DND-41 (cell line): ENCODE data around the gene CDKN2C.

Experiments
- ATAC-seq: fragments of 200-7000 bp; cut with Tn5 transposase; 3 replicates; pipeline ENCODE4 v1.9.1; 2021; ENCODE audit warnings: low read depth; ENCODE audit not compliant: insufficient read depth
- DNase-seq: peaks from one replicate; pipeline ENCODE4 v3.0.0-alpha.2; 2020
- H2AFZ ChIP-seq: 2 replicates; pipeline ENCODE4 v1.6.0; 2012; ENCODE audit warnings: low read depth, low read length
- H3K27ac ChIP-seq: 2 replicates; pipeline ENCODE4 v1.5.1; 2012; ENCODE audit warnings: low read length, inconsistent platforms
- H3K27me3 ChIP-seq: fragments of 200-600 bp; sonication (generic); 2 replicates; pipeline ENCODE4 v1.6.0; 2012; ENCODE audit warnings: low read length, mild to moderate bottlenecking, inconsistent platforms; ENCODE audit not compliant: insufficient read depth, poor library complexity
- H3K36me3 ChIP-seq: 2 replicates; pipeline ENCODE4 v1.5.1; 2012; ENCODE audit warnings: low read length, inconsistent platforms; ENCODE audit not compliant: insufficient read depth
- H3K4me1 ChIP-seq: 2 replicates; pipeline ENCODE4 v1.5.1; 2012; ENCODE audit warnings: mild to moderate bottlenecking, low read length; ENCODE audit not compliant: insufficient read depth
- H3K4me2 ChIP-seq: 2 replicates; pipeline ENCODE4 v1.6.0; 2012; ENCODE audit warnings: mild to moderate bottlenecking, moderate library complexity, low read length, inconsistent platforms; ENCODE audit not compliant: insufficient read depth
- H3K4me3 ChIP-seq, 2 experiments: fragments of 200-600 bp in 1 of 2; shearing (Covaris generic) in 1 of 2; 2 replicates each; pipeline ENCODE4 v1.5.1; 2012 to 2016; ENCODE audit warnings: inconsistent platforms in 2 of 2, low read length in 2 of 2, mild to moderate bottlenecking in 2 of 2, low read depth in 1 of 2, moderate library complexity in 1 of 2
- H3K79me2 ChIP-seq: 2 replicates; pipeline ENCODE4 v1.6.0; 2012; ENCODE audit warnings: low read length, inconsistent platforms; ENCODE audit not compliant: insufficient read depth
- H3K9ac ChIP-seq: 2 replicates; pipeline ENCODE4 v1.6.0; 2012; ENCODE audit warnings: low read depth, mild to moderate bottlenecking, inconsistent platforms, low read length, moderate library complexity
- H3K9me3 ChIP-seq: 2 replicates; pipeline ENCODE4 v1.5.1; 2012; ENCODE audit warnings: low read length, moderate library complexity, mild to moderate bottlenecking, inconsistent platforms; ENCODE audit not compliant: insufficient read depth, severe bottlenecking
- H4K20me1 ChIP-seq: 2 replicates; pipeline ENCODE4 v1.6.0; 2012; ENCODE audit warnings: low read length; ENCODE audit not compliant: insufficient read depth
- EZH2 ChIP-seq: IDR thresholded peaks from 3 replicates; pipeline ENCODE4 v1.6.1; 2012; ENCODE audit warnings: borderline replicate concordance, low read depth, mild to moderate bottlenecking, moderate library complexity, low read length, inconsistent platforms; ENCODE audit not compliant: severe bottlenecking
- TF ChIP-seq, protein P1 (sequence below): IDR thresholded peaks from 2 replicates; pipeline ENCODE4 v1.5.1; 2012; ENCODE audit warnings: borderline replicate concordance, low read length, moderate library complexity, mild to moderate bottlenecking; ENCODE audit not compliant: poor library complexity, severe bottlenecking; ENCODE audit errors: extremely low read depth

The CDKN2C gene

DNA sequence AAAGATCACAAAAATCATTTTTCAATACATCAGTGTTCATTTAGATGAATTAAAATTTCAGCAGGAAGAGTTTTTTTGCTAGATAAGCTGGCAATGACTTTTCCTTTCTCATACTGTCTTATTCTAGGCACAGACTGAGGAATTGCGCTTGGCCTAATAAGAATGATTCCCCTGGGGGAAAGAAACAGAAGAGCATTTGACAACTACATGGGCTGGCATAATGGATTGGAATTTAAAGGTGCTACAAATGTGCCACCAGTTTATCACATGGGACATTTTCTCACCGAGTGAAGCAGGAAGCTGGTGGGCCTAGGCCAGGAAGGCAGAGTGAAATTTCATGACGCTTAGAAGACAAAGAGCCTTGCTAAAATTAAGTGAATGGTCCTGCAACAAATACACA is 39.3 kb downstream of the CDKN2C start:
- Histone ChIP-seq H3K4me3 (no peak overlapping the region), H3K9ac (no peak overlapping the region), H3K36me3 (peaks cover 22% of the 10 kb centered on the region), H3K4me1 (no peaks in the 10 kb centered on the region), H3K9me3 (no peaks in the 10 kb centered on the region), H3K4me2 (no peak overlapping the region), H3K27me3 (no peaks in the 10 kb centered on the region), H4K20me1 (no peaks in the 10 kb centered on the region), H3K27ac (no peak overlapping the region), H2AFZ (no peak overlapping the region), H3K79me2 (no peaks in the 10 kb centered on the region)
- DNase-seq (no peak), ATAC-seq (0 out of 3 replicates have a peak, but pooled peaks have one; percentile 33)
- TF ChIP-seq, protein P1, sequence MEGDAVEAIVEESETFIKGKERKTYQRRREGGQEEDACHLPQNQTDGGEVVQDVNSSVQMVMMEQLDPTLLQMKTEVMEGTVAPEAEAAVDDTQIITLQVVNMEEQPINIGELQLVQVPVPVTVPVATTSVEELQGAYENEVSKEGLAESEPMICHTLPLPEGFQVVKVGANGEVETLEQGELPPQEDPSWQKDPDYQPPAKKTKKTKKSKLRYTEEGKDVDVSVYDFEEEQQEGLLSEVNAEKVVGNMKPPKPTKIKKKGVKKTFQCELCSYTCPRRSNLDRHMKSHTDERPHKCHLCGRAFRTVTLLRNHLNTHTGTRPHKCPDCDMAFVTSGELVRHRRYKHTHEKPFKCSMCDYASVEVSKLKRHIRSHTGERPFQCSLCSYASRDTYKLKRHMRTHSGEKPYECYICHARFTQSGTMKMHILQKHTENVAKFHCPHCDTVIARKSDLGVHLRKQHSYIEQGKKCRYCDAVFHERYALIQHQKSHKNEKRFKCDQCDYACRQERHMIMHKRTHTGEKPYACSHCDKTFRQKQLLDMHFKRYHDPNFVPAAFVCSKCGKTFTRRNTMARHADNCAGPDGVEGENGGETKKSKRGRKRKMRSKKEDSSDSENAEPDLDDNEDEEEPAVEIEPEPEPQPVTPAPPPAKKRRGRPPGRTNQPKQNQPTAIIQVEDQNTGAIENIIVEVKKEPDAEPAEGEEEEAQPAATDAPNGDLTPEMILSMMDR, result no peak
- no peak for TF ChIP-seq EZH2

DNA sequence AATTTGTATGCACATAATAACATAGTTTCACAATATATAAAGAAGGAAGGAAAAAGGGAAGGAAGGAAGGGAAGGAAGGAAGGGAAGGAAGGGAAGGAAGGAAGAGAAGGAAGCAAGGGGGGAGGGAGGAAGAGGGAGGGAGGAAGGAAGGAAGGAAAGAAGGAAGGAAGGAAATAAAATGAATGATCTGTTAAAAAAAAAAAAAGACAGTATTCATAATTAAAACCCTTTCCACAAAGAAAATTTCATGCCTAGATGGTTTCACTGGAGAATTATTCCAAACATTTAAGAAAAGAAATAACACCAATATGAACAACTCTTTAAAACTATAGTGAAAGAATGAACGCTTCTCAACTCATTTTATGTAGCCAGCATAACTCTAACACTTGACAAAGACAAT is 44.8 kb downstream of the CDKN2C start:
- no peaks in the 10 kb centered on the region for H3K79me2 ChIP-seq
- H3K27me3 ChIP-seq, result no peaks in the 10 kb centered on the region
- no peak overlapping the region for H3K27ac ChIP-seq
- no peak for TF ChIP-seq EZH2
- TF ChIP-seq, protein P1, result no peak
- H4K20me1 ChIP-seq, result no peaks in the 10 kb centered on the region
- no peak for ATAC-seq
- no peak overlapping the region for H3K4me2 ChIP-seq
- no peak overlapping the region for H3K9ac ChIP-seq
- H3K4me3 ChIP-seq, result no peak overlapping the region
- no peaks in the 10 kb centered on the region for H3K9me3 ChIP-seq
- H3K4me1 ChIP-seq, result no peaks in the 10 kb centered on the region
- no peak for DNase-seq
- H3K36me3 ChIP-seq, result no peaks in the 10 kb centered on the region
- no peak overlapping the region for H2AFZ ChIP-seq

DNA sequence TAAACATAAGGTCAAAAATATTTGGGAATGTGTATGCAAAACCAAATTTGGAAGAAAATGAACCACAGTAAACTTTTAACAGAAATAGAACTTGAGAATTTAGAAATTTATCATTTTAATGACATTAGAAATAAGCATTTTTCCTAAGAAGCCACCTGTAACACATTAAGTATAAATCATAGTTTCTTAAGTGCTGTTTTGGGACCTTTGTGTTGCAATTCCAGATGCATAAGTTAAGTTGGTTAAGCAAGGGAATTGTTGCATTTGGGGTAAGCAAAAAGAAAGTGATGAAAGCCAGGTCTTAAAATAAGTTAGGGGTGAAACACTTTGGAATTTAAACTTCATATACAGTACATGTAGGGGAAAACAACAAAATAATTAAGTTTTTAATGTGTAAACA is 49.8 kb downstream of the CDKN2C start:
- Histone ChIP-seq H3K9me3 (no peaks in the 10 kb centered on the region), H3K36me3 (no peaks in the 10 kb centered on the region), H4K20me1 (no peaks in the 10 kb centered on the region), H3K4me2 (no peak overlapping the region), H3K4me3 (no peak overlapping the region), H3K9ac (no peak overlapping the region), H3K27ac (no peak overlapping the region), H3K79me2 (no peaks in the 10 kb centered on the region), H3K27me3 (no peaks in the 10 kb centered on the region), H2AFZ (no peak overlapping the region), H3K4me1 (no peaks in the 10 kb centered on the region)
- DNase-seq, result no peak
- no peak for ATAC-seq
- TF ChIP-seq, protein P1, result no peak
- TF ChIP-seq EZH2, result no peak
